B cell (primary cell): Measurements from ENCODE around the gene IKZF3. TPM values are rescaled to one million over a fixed set of nuclear protein-coding genes. Genes with fewer than 3 reads are reported as not detected.

Experiments used
- ATAC-seq: fragments of 200-7000 bp; cut with Tn5 transposase; one replicate; pipeline ENCODE4 v1.10.0; 2021; ENCODE audit warnings: low read depth, mild to moderate bottlenecking, moderate number of reproducible peaks, moderate library complexity
- CTCF ChIA-PET: fragments of 350-600 bp; sonication (Branson Sonifier 250); formaldehyde crosslinking; loops from one replicate; lab custom pipeline; 2021; ENCODE audit warnings: antibody characterized with exemption, inconsistent platforms; lab: Charles Lee
- POLR2A ChIA-PET: fragments of 350-600 bp; sonication (Branson Sonifier 250); formaldehyde crosslinking; loops from one replicate; lab custom pipeline; 2021; ENCODE audit warnings: antibody characterized with exemption; lab: Charles Lee
- DNase-seq: peaks from one replicate; pipeline ENCODE4 v3.0.0; 2013
- H2AFZ ChIP-seq: 2 replicates; pipeline ENCODE4 v1.6.1; 2012; ENCODE audit warnings: mild to moderate bottlenecking, low read depth, low read length; ENCODE audit not compliant: insufficient read depth, poor library complexity, severe bottlenecking
- H3K27ac ChIP-seq, 2 donors: 1 replicate in 1 of 2; 2 replicates in 1 of 2; pipeline ENCODE4 v1.5.1; 2012 to 2013; ENCODE audit warnings: low read length in 2 of 2, mild to moderate bottlenecking in 2 of 2, moderate library complexity in 1 of 2
- H3K27me3 ChIP-seq, 4 experiments: fragments of 200-600 bp in 1 of 4; sonication (generic) in 1 of 4; replicated peaks in 1 of 4; 1 replicate in 2 of 4; 2 replicates in 2 of 4; pipeline versions ENCODE4 v1.6.1 to v1.7.0; 2013 to 2016; ENCODE audit warnings: low read length in 3 of 4, mild to moderate bottlenecking in 2 of 4, mixed read lengths in 1 of 4, moderate library complexity in 1 of 4; ENCODE audit not compliant: insufficient read depth in 4 of 4, control insufficient read depth in 3 of 4; ENCODE audit errors: control extremely low read depth in 1 of 4
- H3K36me3 ChIP-seq, 2 experiments: replicated peaks in 1 of 2; 1 replicate in 1 of 2; 2 replicates in 1 of 2; pipeline versions ENCODE4 v1.6.1 to v1.7.1; 2013; ENCODE audit warnings: low read length in 1 of 2; ENCODE audit not compliant: insufficient read depth in 2 of 2, control insufficient read depth in 1 of 2; ENCODE audit errors: control extremely low read depth in 1 of 2, extremely low read depth in 1 of 2
- H3K4me1 ChIP-seq, 2 donors: fragments of 200-600 bp in 1 of 2; sonication (generic) in 1 of 2; 1 replicate in 1 of 2; 2 replicates in 1 of 2; pipeline versions ENCODE4 v1.5.1 to v1.6.1; 2013 to 2017; ENCODE audit warnings: low read length in 2 of 2; ENCODE audit not compliant: control insufficient read depth in 2 of 2, insufficient read depth in 2 of 2
- H3K4me2 ChIP-seq: replicated peaks from 2 replicates; pipeline ENCODE3; 2012; ENCODE audit warnings: mild to moderate bottlenecking, low read depth, low read length; ENCODE audit not compliant: poor library complexity, severe bottlenecking
- H3K4me3 ChIP-seq, 5 experiments: fragments of 200-600 bp in 1 of 5; sonication (generic) in 1 of 5; 1 replicate in 3 of 5; 2 replicates in 2 of 5; pipeline versions ENCODE4 v1.5.1 to v1.7.0; 2011 to 2016; ENCODE audit warnings: low read length in 4 of 5, mild to moderate bottlenecking in 4 of 5, low read depth in 2 of 5, control low read depth in 1 of 5, moderate library complexity in 1 of 5; ENCODE audit not compliant: insufficient read depth in 1 of 5; ENCODE audit errors: control extremely low read depth in 1 of 5, extremely low read depth in 1 of 5
- H3K79me2 ChIP-seq: fragments of 200-600 bp; sonication (generic); one replicate; pipeline ENCODE4 v1.6.0; 2016; ENCODE audit warnings: low read length; ENCODE audit not compliant: control insufficient read depth, insufficient read depth
- H3K9ac ChIP-seq: fragments of 200-600 bp; sonication (generic); 2 replicates; pipeline ENCODE4 v1.6.1; 2017; ENCODE audit warnings: mild to moderate bottlenecking, low read length, moderate library complexity
- H3K9me3 ChIP-seq, 3 donors: one replicate each; pipeline versions ENCODE4 v1.6.1 to v1.7.1; 2013; ENCODE audit warnings: low read length in 2 of 3; ENCODE audit not compliant: control insufficient read depth in 2 of 3, insufficient read depth in 1 of 3; ENCODE audit errors: control extremely low read depth in 1 of 3
- H4K20me1 ChIP-seq: 2 replicates; pipeline ENCODE4 v1.6.0; 2012; ENCODE audit warnings: mild to moderate bottlenecking, low read length; ENCODE audit not compliant: insufficient read depth, control insufficient read depth, poor library complexity, severe bottlenecking
- H3K27ac Mint-ChIP-seq: one replicate; pipeline ENCODE4 v1.8.0; 2021; ENCODE audit warnings: mixed read lengths
- H3K27me3 Mint-ChIP-seq: one replicate; pipeline ENCODE4 v1.8.0; 2021; ENCODE audit warnings: mixed read lengths
- H3K4me1 Mint-ChIP-seq: one replicate; pipeline ENCODE4 v1.8.0; 2021; ENCODE audit warnings: mixed read lengths
- H3K4me3 Mint-ChIP-seq: one replicate; pipeline ENCODE4 v1.8.0; 2021; ENCODE audit warnings: mixed read lengths
- H3K9me3 Mint-ChIP-seq: one replicate; pipeline ENCODE4 v1.8.0; 2022; ENCODE audit warnings: mixed read lengths; ENCODE audit not compliant: insufficient read depth
- EZH2 ChIP-seq: IDR thresholded peaks from 2 replicates; pipeline ENCODE4 v1.6.1; 2012; ENCODE audit warnings: borderline replicate concordance, low read depth, mild to moderate bottlenecking, moderate library complexity, low read length; ENCODE audit not compliant: insufficient read depth, poor library complexity, severe bottlenecking
- WGBS: methylation state at CpG from one replicate; pipeline ENCODE4 v1.1.5; 2013; ENCODE audit warnings: missing lambda C conversion rate; ENCODE audit not compliant: insufficient coverage; 5-methylcytosine and 5-hydroxymethylcytosine counted together
- intact Hi-C: fragments of 100-400 bp; cut with micrococcal nuclease; formaldehyde crosslinking; loops from one replicate; pipeline ENCODE4 v1.10.0; 2022
- polyA plus RNA-seq: library from polyadenylated mRNA; depleted of rRNA; stranded (reverse); fragments of >200 nt; gene quantifications from 2 replicates; pipeline ENCODE4 v1.2.3, GENCODE V29; 2012
- total RNA-seq, 2 donors: library from RNA; stranded (reverse); fragments of 120-200 nt in 1 of 2; gene quantifications; 1 replicate in 1 of 2; 2 replicates in 1 of 2; pipeline versions ENCODE4 v1.2.3 to v1.2.4, GENCODE V29; 2013 to 2022
- TF ChIP-seq, protein P1 (sequence below): fragments of 200-600 bp; IDR thresholded peaks from one replicate; pipeline ENCODE4 v1.8.0; 2022; ENCODE audit warnings: antibody characterized with exemption, mild to moderate bottlenecking

IKZF3 gene
- total and polyA plus RNA-seq, 2 donors (not counting 1 experiment from before 2014, with no cell fraction given): 63.0 to 178 TPM

DNA sequence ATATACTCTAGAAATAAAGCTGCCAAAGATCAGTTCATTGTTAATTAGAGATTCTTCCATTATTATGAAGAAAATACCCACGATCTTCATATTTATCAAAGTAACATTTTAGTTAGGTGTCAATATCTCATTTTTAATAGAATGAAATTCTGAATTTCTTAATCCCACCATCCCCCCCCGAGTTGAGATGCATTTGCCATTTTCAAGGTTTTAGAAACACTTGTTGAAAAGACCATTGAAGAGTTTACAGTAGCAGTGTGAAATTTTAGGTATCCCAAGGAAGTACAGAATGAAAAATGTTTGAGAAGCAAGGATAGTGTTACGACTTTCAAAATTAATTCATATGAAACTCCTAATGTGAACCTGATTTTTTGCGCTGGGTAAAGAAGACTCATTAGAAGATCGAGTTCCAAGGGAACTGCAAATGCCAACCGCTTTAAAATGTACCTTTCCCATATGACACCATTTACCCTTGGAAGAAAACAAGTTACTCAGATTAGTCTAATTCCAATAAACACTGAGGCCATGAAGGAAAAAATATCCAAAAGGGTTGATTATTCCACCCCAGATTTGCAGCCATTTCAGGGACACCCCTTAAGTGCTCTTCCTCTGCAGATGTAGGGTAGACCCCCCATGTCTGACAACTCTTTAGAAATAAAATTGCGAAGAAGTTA, 731 bp downstream of the IKZF3 start:
- Histone ChIP-seq H4K20me1 (no peaks in the 10 kb centered on the region), H3K79me2 (peaks cover 78% of the 10 kb centered on the region), H3K27ac (peak overlapping the region; percentile 94 to 96), H3K27me3 (no peaks in the 10 kb centered on the region), H3K36me3 (peaks cover 0 to 14% of the 10 kb centered on the region in 2 experiments), H3K4me1 (peaks cover 41 to 54% of the 10 kb centered on the region in 2 donors), H3K4me3 (peak overlapping the region; percentile 80 to 99 (median 91)), H3K9ac (peak overlapping the region; percentile 97), H3K9me3 (peaks cover 0 to 15% (median 3%) of the 10 kb centered on the region in 3 donors), H2AFZ (peak overlapping the region; percentile 54), H3K4me2 (peak overlapping the region; percentile 87)
- TF ChIP-seq, protein P1, sequence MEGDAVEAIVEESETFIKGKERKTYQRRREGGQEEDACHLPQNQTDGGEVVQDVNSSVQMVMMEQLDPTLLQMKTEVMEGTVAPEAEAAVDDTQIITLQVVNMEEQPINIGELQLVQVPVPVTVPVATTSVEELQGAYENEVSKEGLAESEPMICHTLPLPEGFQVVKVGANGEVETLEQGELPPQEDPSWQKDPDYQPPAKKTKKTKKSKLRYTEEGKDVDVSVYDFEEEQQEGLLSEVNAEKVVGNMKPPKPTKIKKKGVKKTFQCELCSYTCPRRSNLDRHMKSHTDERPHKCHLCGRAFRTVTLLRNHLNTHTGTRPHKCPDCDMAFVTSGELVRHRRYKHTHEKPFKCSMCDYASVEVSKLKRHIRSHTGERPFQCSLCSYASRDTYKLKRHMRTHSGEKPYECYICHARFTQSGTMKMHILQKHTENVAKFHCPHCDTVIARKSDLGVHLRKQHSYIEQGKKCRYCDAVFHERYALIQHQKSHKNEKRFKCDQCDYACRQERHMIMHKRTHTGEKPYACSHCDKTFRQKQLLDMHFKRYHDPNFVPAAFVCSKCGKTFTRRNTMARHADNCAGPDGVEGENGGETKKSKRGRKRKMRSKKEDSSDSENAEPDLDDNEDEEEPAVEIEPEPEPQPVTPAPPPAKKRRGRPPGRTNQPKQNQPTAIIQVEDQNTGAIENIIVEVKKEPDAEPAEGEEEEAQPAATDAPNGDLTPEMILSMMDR: no peak
- TF ChIP-seq EZH2: no peak
- POLR2A ChIA-PET: interaction anchor here (1.2 to 5.7 kb wide), 6 partner anchors 28 to 108 kb away, joined by 4 to 58 read pairs (median 8); no protein-coding TSS in a partner anchor
- H3K4me1 Mint-ChIP-seq: peaks cover 58% of the 10 kb centered on the region
- H3K4me3 Mint-ChIP-seq: peak overlapping the region; percentile 99
- H3K27ac Mint-ChIP-seq: peak overlapping the region; percentile 87
- CTCF ChIA-PET: interaction anchor here (0.6 to 3.9 kb wide), 18 partner anchors 29 to 242 kb away, joined by 3 to 21 read pairs (median 8); partner anchors contain the start of genes MIEN1 and PSMD3
- intact Hi-C loops: loop anchor here (5.0 kb wide), 2 partner anchors 41 to 91 kb away; no protein-coding TSS in a partner anchor
- no peaks in the 10 kb centered on the region for H3K27me3 Mint-ChIP-seq
- H3K9me3 Mint-ChIP-seq: no peaks in the 10 kb centered on the region
- ATAC-seq: no peak
- DNase-seq: peak; percentile 33
- 0% methylated on average over 1 of the region's 7 CpGs for WGBS

DNA sequence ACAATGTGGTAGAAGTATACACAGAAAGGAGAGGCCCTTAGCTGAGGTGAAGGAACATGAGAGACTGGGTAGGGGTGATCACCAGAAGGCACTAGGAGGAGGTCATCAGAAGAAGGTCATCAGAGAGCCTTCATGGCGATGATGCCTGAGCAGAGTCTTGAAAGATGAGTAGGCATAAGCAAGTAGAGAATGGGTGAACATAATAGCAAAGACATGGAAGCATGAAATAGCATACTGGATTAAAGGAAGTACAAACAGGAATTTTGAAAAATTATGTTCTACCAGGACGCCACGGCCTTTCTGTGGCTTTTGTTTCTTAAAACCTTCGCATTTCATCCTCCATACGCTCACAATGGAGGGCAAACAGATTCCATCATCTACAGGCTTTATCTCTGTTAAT, 2.9 kb downstream of the IKZF3 start:
- Histone ChIP-seq H3K4me3 (peak overlapping the region; percentile 80 to 99 (median 91)), H3K4me2 (peak overlapping the region; percentile 87), H4K20me1 (peaks cover 7% of the 10 kb centered on the region), H3K27me3 (no peaks in the 10 kb centered on the region), H3K79me2 (peaks cover 88% of the 10 kb centered on the region), H3K27ac (peak overlapping the region; percentile 94 to 96), H3K9me3 (peaks cover 0 to 3% (median 0%) of the 10 kb centered on the region in 3 donors), H3K9ac (peak overlapping the region; percentile 97), H3K4me1 (peaks cover 42 to 48% of the 10 kb centered on the region in 2 donors), H3K36me3 (peaks cover 0 to 24% of the 10 kb centered on the region in 2 experiments), H2AFZ (peak overlapping the region; percentile 23)
- intact Hi-C loops: loop anchor here (5.0 kb wide), 2 partner anchors 39 to 89 kb away; no protein-coding TSS in a partner anchor
- no peak for DNase-seq
- Mint-ChIP-seq H3K4me3 (peak overlapping the region; percentile 90), H3K27ac (peak overlapping the region; percentile 90), H3K4me1 (peaks cover 54% of the 10 kb centered on the region), H3K9me3 (no peaks in the 10 kb centered on the region), H3K27me3 (no peaks in the 10 kb centered on the region)
- POLR2A ChIA-PET: interaction anchor here (0.6 to 5.7 kb wide), 8 partner anchors 15 to 106 kb away, joined by 3 to 58 read pairs (median 6); no protein-coding TSS in a partner anchor
- no peak for ATAC-seq
- TF ChIP-seq, protein P1: no peak
- TF ChIP-seq EZH2: no peak
- 25% methylated on average over 1 of the region's 5 CpGs for WGBS
- CTCF ChIA-PET: interaction anchor here (1.0 to 3.9 kb wide), 17 partner anchors 13 to 252 kb away, joined by 3 to 21 read pairs (median 4); partner anchors contain the start of genes MIEN1 and PSMD3
